Measurements from ENCODE around the gene BBS9. TPM values are rescaled to one million over a fixed set of nuclear protein-coding genes. Genes with fewer than 3 reads are reported as not detected.

Gene BBS9
- total RNA-seq, 2 donors from 2014 or later = 14.2 to 23.6 TPM

- Histone ChIP-seq H3K4me3 (no peak overlapping the region), H3K36me3 (replicated peaks in 1 of 2; ENCODE audit: insufficient read depth in 1 of 2, low read depth in 2 of 2) (no peaks in the 10 kb centered on the region), H3K9me3 (no peaks in the 10 kb centered on the region), H3K27me3 (no peaks in the 10 kb centered on the region), H3K27ac (no peak overlapping the region), H3K4me1 (peaks cover 6% of the 10 kb centered on the region)
- no peak for ATAC-seq
- no peak for DNase-seq
- intact Hi-C loops (cut with DNase I) = no loop called here
- TF ChIP-seq POLR2A (IDR thresholded peaks at IDR 0.05) = no peak
- TF ChIP-seq, protein P1, sequence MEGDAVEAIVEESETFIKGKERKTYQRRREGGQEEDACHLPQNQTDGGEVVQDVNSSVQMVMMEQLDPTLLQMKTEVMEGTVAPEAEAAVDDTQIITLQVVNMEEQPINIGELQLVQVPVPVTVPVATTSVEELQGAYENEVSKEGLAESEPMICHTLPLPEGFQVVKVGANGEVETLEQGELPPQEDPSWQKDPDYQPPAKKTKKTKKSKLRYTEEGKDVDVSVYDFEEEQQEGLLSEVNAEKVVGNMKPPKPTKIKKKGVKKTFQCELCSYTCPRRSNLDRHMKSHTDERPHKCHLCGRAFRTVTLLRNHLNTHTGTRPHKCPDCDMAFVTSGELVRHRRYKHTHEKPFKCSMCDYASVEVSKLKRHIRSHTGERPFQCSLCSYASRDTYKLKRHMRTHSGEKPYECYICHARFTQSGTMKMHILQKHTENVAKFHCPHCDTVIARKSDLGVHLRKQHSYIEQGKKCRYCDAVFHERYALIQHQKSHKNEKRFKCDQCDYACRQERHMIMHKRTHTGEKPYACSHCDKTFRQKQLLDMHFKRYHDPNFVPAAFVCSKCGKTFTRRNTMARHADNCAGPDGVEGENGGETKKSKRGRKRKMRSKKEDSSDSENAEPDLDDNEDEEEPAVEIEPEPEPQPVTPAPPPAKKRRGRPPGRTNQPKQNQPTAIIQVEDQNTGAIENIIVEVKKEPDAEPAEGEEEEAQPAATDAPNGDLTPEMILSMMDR (IDR thresholded peaks at IDR 0.05) = no peak
- WGBS, 2 donors = 88 to 92% methylated on average over 2 of the region's 2 CpGs
These were observed 65.9 kb downstream of the BBS9 start for GRCh38 chr7:33195264-33195663.

DNA sequence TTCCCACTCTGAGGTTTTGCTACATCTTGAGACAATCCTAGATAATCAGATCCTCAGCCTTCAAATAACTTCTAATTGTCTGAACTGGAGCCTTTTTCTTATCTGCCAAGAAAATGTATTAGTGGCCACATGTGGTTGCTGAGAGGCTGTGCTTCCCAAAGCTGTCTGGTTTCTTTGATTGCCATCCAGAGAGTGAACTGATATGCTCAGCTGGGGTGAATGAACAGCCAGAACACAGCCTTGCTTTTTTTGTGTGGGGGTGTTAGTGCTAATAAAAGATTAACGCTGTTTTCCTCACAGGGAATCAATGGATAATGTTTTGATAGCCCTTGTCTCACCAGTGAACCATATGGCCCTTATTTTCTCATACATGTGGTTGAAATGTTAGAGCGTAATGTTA lies 66.9 kb downstream of the BBS9 start:
- H3K27me3 ChIP-seq = no peaks in the 10 kb centered on the region
- no peaks in the 10 kb centered on the region for H3K36me3 ChIP-seq (replicated peaks in 1 of 2; ENCODE audit: insufficient read depth in 1 of 2, low read depth in 2 of 2)
- H3K4me3 ChIP-seq = no peak overlapping the region
- DNase-seq = no peak
- no peaks in the 10 kb centered on the region for H3K4me1 ChIP-seq
- no peak for ATAC-seq
- no peaks in the 10 kb centered on the region for H3K9me3 ChIP-seq
- intact Hi-C loops (cut with DNase I) = no loop called here
- TF ChIP-seq POLR2A (IDR thresholded peaks at IDR 0.05) = no peak
- TF ChIP-seq, protein P1 (IDR thresholded peaks at IDR 0.05) = no peak
- 55 to 58% methylated on average over 2 of the region's 2 CpGs for WGBS, 2 donors
- no peak overlapping the region for H3K27ac ChIP-seq

DNA sequence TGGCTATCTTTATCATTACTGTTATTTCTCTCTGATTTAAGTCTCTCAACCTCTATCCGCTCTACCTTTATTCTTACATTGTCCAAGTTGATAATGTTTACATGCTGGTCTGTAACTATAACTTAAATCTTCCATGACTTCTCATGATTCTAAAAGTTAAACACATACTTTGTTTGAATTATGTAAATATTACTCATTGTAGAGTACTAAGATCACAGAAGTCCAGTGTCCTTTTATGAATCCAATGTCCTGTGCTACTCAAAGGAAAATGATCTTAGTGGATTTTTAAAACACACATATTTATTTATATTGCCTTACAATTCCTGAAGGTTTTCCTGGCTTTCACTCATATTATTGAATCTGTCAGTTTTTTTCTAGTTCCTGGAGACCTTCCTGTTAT lies 70.9 kb downstream of the BBS9 start:
- intact Hi-C loops (cut with DNase I) = no loop called here
- no peak for ATAC-seq
- no peaks in the 10 kb centered on the region for H3K9me3 ChIP-seq
- H3K4me3 ChIP-seq = no peak overlapping the region
- DNase-seq = no peak
- H3K27me3 ChIP-seq = no peaks in the 10 kb centered on the region
- no peak overlapping the region for H3K27ac ChIP-seq
- TF ChIP-seq, protein P1 (IDR thresholded peaks at IDR 0.05) = no peak
- TF ChIP-seq POLR2A (IDR thresholded peaks at IDR 0.05) = no peak
- 91 to 92% methylated on average over 1 of the region's 1 CpG for WGBS, 2 donors
- no peaks in the 10 kb centered on the region for H3K36me3 ChIP-seq (replicated peaks in 1 of 2; ENCODE audit: insufficient read depth in 1 of 2, low read depth in 2 of 2)
- H3K4me1 ChIP-seq = no peaks in the 10 kb centered on the region

GRCh38 chr7:33201821-33202220 lies 72.5 kb downstream of the BBS9 start:
- DNase-seq (no peak), ATAC-seq (no peak)
- H3K27ac ChIP-seq = no peak overlapping the region
- no peaks in the 10 kb centered on the region for H3K4me1 ChIP-seq
- TF ChIP-seq, protein P1 (IDR thresholded peaks at IDR 0.05) = no peak
- TF ChIP-seq POLR2A (IDR thresholded peaks at IDR 0.05) = no peak
- no peaks in the 10 kb centered on the region for H3K36me3 ChIP-seq (replicated peaks in 1 of 2; ENCODE audit: insufficient read depth in 1 of 2, low read depth in 2 of 2)
- no peaks in the 10 kb centered on the region for H3K9me3 ChIP-seq
- 96 to 98% methylated on average over 2 of the region's 2 CpGs for WGBS, 2 donors
- no peak overlapping the region for H3K4me3 ChIP-seq
- intact Hi-C loops (cut with DNase I) = no loop called here
- H3K27me3 ChIP-seq = no peaks in the 10 kb centered on the region

GRCh38 chr7:33210958-33211357 lies 81.6 kb downstream of the BBS9 start:
- Histone ChIP-seq H3K4me1 (no peaks in the 10 kb centered on the region), H3K27me3 (no peaks in the 10 kb centered on the region), H3K9me3 (peaks cover 0 to 16% (median 0%) of the 10 kb centered on the region in 3 donors), H3K4me3 (no peak overlapping the region), H3K36me3 (replicated peaks in 1 of 2; ENCODE audit: insufficient read depth in 1 of 2, low read depth in 2 of 2) (no peaks in the 10 kb centered on the region), H3K27ac (no peak overlapping the region)
- TF ChIP-seq POLR2A (IDR thresholded peaks at IDR 0.05) = no peak
- TF ChIP-seq, protein P1 (IDR thresholded peaks at IDR 0.05) = no peak
- ATAC-seq (no peak), DNase-seq (no peak)
- intact Hi-C loops (cut with DNase I) = no loop called here
- 100% methylated on average over 1 of the region's 1 CpG for WGBS, 2 donors
